GM23248 (cell line): ENCODE results near the gene OVOL1. TPM values are rescaled to one million over a fixed set of nuclear protein-coding genes. Genes with fewer than 3 reads are reported as not detected.

Source experiments
- DNase-seq: peaks from one replicate; pipeline ENCODE4 v3.0.0-alpha.2; 2015
- H2AFZ ChIP-seq: fragments of 200-600 bp; sonication (generic); 2 replicates; pipeline ENCODE4 v1.6.1; 2016; ENCODE audit warnings: antibody characterized with exemption
- H3F3A ChIP-seq: fragments of 200-600 bp; sonication (generic); 2 replicates; pipeline ENCODE4 v1.6.1; 2016; ENCODE audit warnings: mild to moderate bottlenecking, antibody characterized with exemption, mixed run types; ENCODE audit not compliant: insufficient read depth
- H3K27ac ChIP-seq: fragments of 200-600 bp; sonication (generic); 2 replicates; pipeline ENCODE4 v1.5.1; 2016; ENCODE audit warnings: mild to moderate bottlenecking
- H3K27me3 ChIP-seq: fragments of 200-600 bp; sonication (generic); replicated peaks from 2 replicates; pipeline ENCODE4 v1.6.1; 2016; ENCODE audit warnings: mild to moderate bottlenecking; ENCODE audit not compliant: insufficient read depth
- H3K36me3 ChIP-seq: fragments of 200-600 bp; sonication (generic); 2 replicates; pipeline ENCODE4 v1.6.1; 2016; ENCODE audit warnings: low read depth, mild to moderate bottlenecking
- H3K4me1 ChIP-seq: fragments of 200-600 bp; sonication (generic); 2 replicates; pipeline ENCODE4 v1.6.1; 2016; ENCODE audit warnings: mild to moderate bottlenecking; ENCODE audit not compliant: insufficient read depth
- H3K4me2 ChIP-seq: fragments of 200-600 bp; sonication (generic); one replicate; pipeline ENCODE4 v1.6.1; 2016; ENCODE audit warnings: mild to moderate bottlenecking; ENCODE audit not compliant: unreplicated experiment
- H3K4me3 ChIP-seq: fragments of 200-600 bp; sonication (generic); 2 replicates; pipeline ENCODE4 v1.5.1; 2016; ENCODE audit warnings: mild to moderate bottlenecking
- H3K79me2 ChIP-seq: fragments of 200-600 bp; sonication (generic); 2 replicates; pipeline ENCODE4 v1.6.1; 2016; ENCODE audit warnings: mild to moderate bottlenecking; ENCODE audit not compliant: insufficient read depth
- H3K9ac ChIP-seq: fragments of 200-600 bp; sonication (generic); 2 replicates; pipeline ENCODE4 v1.6.1; 2016; ENCODE audit warnings: mild to moderate bottlenecking
- H3K9me2 ChIP-seq: fragments of 200-600 bp; sonication (generic); 2 replicates; pipeline ENCODE4 v1.6.1; 2016; ENCODE audit warnings: mixed run types, mild to moderate bottlenecking, moderate library complexity; ENCODE audit not compliant: insufficient read depth
- H3K9me3 ChIP-seq: fragments of 200-600 bp; sonication (generic); one replicate; pipeline ENCODE4 v1.6.1; 2017; ENCODE audit warnings: low read depth
- H4K20me1 ChIP-seq: fragments of 200-600 bp; sonication (generic); 2 replicates; pipeline ENCODE4 v1.6.0; 2016; ENCODE audit not compliant: insufficient read depth
- EZH2 ChIP-seq: fragments of 200-600 bp; sonication (generic); IDR thresholded peaks from 2 replicates; pipeline ENCODE4 v1.6.1; 2018; ENCODE audit warnings: antibody characterized with exemption, mild to moderate bottlenecking; ENCODE audit not compliant: insufficient read depth, poor library complexity, severe bottlenecking
- EZH2phosphoT487 ChIP-seq: fragments of 200-600 bp; sonication (generic); IDR thresholded peaks from 2 replicates; pipeline ENCODE4 v1.6.1; 2018; ENCODE audit warnings: antibody characterized with exemption, moderate library complexity, mild to moderate bottlenecking, low read depth; ENCODE audit not compliant: insufficient read depth
- WGBS, 2 experiments: methylation state at CpG; one replicate each; pipeline ENCODE4 v1.1.6; 2015 to 2017; ENCODE audit warnings: low lambda C conversion rate in 2 of 2, low coverage in 1 of 2; ENCODE audit errors: missing lambda C conversion rate in 2 of 2; 5-methylcytosine and 5-hydroxymethylcytosine counted together
- in situ Hi-C: fragments of 300-500 bp; cut with MboI; formaldehyde crosslinking; loops from 2 replicates; pipeline ENCODE4 v1.15.0; 2020
- polyA plus RNA-seq: library from polyadenylated mRNA; unstranded; fragments of >200 nt; fragmentation: Nextera tagmentation; extraction: Ambion mirVana; gene quantifications from 2 replicates; pipeline ENCODE4 v1.2.1, GENCODE V29; 2016
- total RNA-seq: library from RNA; depleted of rRNA; stranded (reverse); fragments of >200 nt; shearing (Covaris generic); gene quantifications from 2 replicates; pipeline ENCODE4 v1.2.3, GENCODE V29; 2014

OVOL1 gene
- total and polyA plus RNA-seq, 2 experiments from 2014 or later, result not detected

GRCh38 chr11:65786008-65786785 lies 666 bp upstream of the OVOL1 start:
- H3F3A ChIP-seq, result 0 out of 2 replicates have a peak, but pooled peaks cover 5% of the 10 kb centered on the region
- TF ChIP-seq EZH2phosphoT487, result peak; percentile 74; the same call in 1 of the 2 replicates
- TF ChIP-seq EZH2, result peak; percentile 83
- H4K20me1 ChIP-seq, result no peaks in the 10 kb centered on the region
- H3K4me2 ChIP-seq, result no peak overlapping the region
- H3K4me3 ChIP-seq, result peak overlapping the region; percentile 29; the same call in 1 of the 2 replicates
- peak; percentile 42 for DNase-seq
- H3K27me3 ChIP-seq, result peaks cover 31% of the 10 kb centered on the region
- H3K79me2 ChIP-seq, result no peaks in the 10 kb centered on the region
- no peak overlapping the region for H3K27ac ChIP-seq
- in situ Hi-C loops, result no loop called here
- H3K9me3 ChIP-seq, result no peaks in the 10 kb centered on the region
- no peak overlapping the region for H3K9ac ChIP-seq
- WGBS, 2 experiments, result 14 to 18% methylated on average over 57 to 74 of the region's 74 CpGs
- H3K36me3 ChIP-seq, result no peaks in the 10 kb centered on the region
- no peaks in the 10 kb centered on the region for H3K4me1 ChIP-seq
- H2AFZ ChIP-seq, result no peak overlapping the region
- H3K9me2 ChIP-seq, result no peaks in the 10 kb centered on the region

GRCh38 chr11:65787649-65788622 lies 1.1 kb downstream of the OVOL1 start:
- Histone ChIP-seq H3K79me2 (no peaks in the 10 kb centered on the region), H3K27me3 (peaks cover 31% of the 10 kb centered on the region), H3K9ac (no peak overlapping the region), H3K36me3 (no peaks in the 10 kb centered on the region), H3F3A (no peaks in the 10 kb centered on the region), H3K27ac (no peak overlapping the region), H3K4me1 (no peaks in the 10 kb centered on the region), H2AFZ (no peak overlapping the region), H4K20me1 (no peaks in the 10 kb centered on the region), H3K4me3 (no peak overlapping the region), H3K9me3 (no peaks in the 10 kb centered on the region), H3K9me2 (no peaks in the 10 kb centered on the region), H3K4me2 (peak overlapping the region; percentile 32)
- WGBS, 2 experiments, result 7 to 9% methylated on average over 36 to 60 of the region's 64 CpGs
- TF ChIP-seq EZH2phosphoT487, result peak; percentile 74; the same call in 1 of the 2 replicates
- TF ChIP-seq EZH2, result peak; percentile 99
- DNase-seq, result peak; percentile 30
- in situ Hi-C loops, result no loop called here

GRCh38 chr11:65788821-65789220 lies 2.0 kb downstream of the OVOL1 start:
- Histone ChIP-seq H3K9me2 (no peaks in the 10 kb centered on the region), H4K20me1 (no peaks in the 10 kb centered on the region), H2AFZ (no peak overlapping the region), H3K4me2 (no peak overlapping the region), H3K27me3 (peaks cover 31% of the 10 kb centered on the region), H3K4me1 (no peaks in the 10 kb centered on the region), H3K36me3 (no peaks in the 10 kb centered on the region), H3K27ac (no peak overlapping the region), H3K79me2 (no peaks in the 10 kb centered on the region), H3K4me3 (no peak overlapping the region), H3F3A (no peaks in the 10 kb centered on the region), H3K9me3 (no peaks in the 10 kb centered on the region), H3K9ac (no peak overlapping the region)
- TF ChIP-seq EZH2phosphoT487 (no peak), EZH2 (no peak)
- WGBS, 2 experiments, result 69 to 75% methylated on average over 6 of the region's 6 CpGs
- in situ Hi-C loops, result no loop called here
- DNase-seq, result no peak
